ENCODE data around the gene ZNF608. TPM values are rescaled to one million over a fixed set of nuclear protein-coding genes. Genes with fewer than 3 reads are reported as not detected.

The ZNF608 gene
- total and polyA plus RNA-seq, 9 of the 15 experiments (the other 6 are each of a cell fraction or from before 2014, with no cell fraction given) = 0.38 to 1.5 (median 1.00) TPM

GRCh38 chr5:124729720-124730359 is 16.6 kb downstream of the ZNF608 start:
- CTCF ChIA-PET (ENCODE audit: low intra/inter-chr PET ratio) = no interaction called here
- DNase-seq (ENCODE audit: extremely low read depth in 1 of 4, low spot score in 3 of 4) = no peak
- H3K27ac ChIP-seq (ENCODE audit: extremely low read depth, low read depth, low read length) = no peak overlapping the region
- H3K36me3 ChIP-seq (ENCODE audit: control insufficient read depth, insufficient read depth, low read length) = no peaks in the 10 kb centered on the region
- no peak overlapping the region for H2AFZ ChIP-seq (ENCODE audit: low read depth, low read length)
- intact Hi-C loops (cut with micrococcal nuclease) (no loop called here), in situ Hi-C loops (cut with MboI) (no loop called here)
- no peaks in the 10 kb centered on the region for H3K9me3 ChIP-seq (replicated peaks; ENCODE audit: control insufficient read depth, insufficient read depth, low read depth, low read length)
- peaks cover 0 to 6% of the 10 kb centered on the region in 2 experiments; a peak in 1 of 5 replicates for H3K4me1 ChIP-seq (replicated peaks in 1 of 2; ENCODE audit: control insufficient read depth in 2 of 2, insufficient read depth in 2 of 2, low read length in 2 of 2)
- H4K20me1 ChIP-seq (replicated peaks; ENCODE audit: control insufficient read depth, insufficient read depth, low read length) = no peaks in the 10 kb centered on the region; the same call in 1 of the 2 replicates
- H3K79me2 ChIP-seq (ENCODE audit: control insufficient read depth, insufficient read depth, low read length) = no peaks in the 10 kb centered on the region
- FAIRE-seq = no peak
- POLR2A ChIA-PET = interaction anchor here (0.6 kb wide), 1 partner anchor 12 kb away, joined by 3 read pairs; no protein-coding TSS in a partner anchor
- no TSS peak for BruUV-seq (replicated peaks)
- 0 out of 4 replicates have a peak, but pooled peaks of 1 of the 2 experiments have one; percentile 20 for TF ChIP-seq KDM1A (IDR thresholded peaks at IDR 0.05)
- TF ChIP-seq ZNF324 (CRISPR knock-in tag; IDR thresholded peaks at IDR 0.05) = no peak
- no peak overlapping the region for H3K9ac ChIP-seq (ENCODE audit: insufficient read depth in 1 of 2, low read depth in 2 of 2, low read length in 2 of 2)
- H3K9me1 ChIP-seq (ENCODE audit: control insufficient read depth, insufficient read depth, low read length) = no peaks in the 10 kb centered on the region
- peaks cover 8 to 17% of the 10 kb centered on the region in 2 experiments; a peak in 4 of 5 replicates for H3K27me3 ChIP-seq (ENCODE audit: control insufficient read depth in 2 of 2, insufficient read depth in 2 of 2, low read length in 2 of 2)
- no peak overlapping the region for H3K4me2 ChIP-seq (ENCODE audit: insufficient read depth, low read length)
- ATAC-seq = no peak
- WGBS (ENCODE audit: insufficient coverage, low coverage, missing lambda C conversion rate) = 7% methylated on average over 1 of the region's 1 CpG
- no peak overlapping the region for H3K4me3 ChIP-seq

- Histone ChIP-seq H3K4me1 (replicated peaks in 1 of 2; ENCODE audit: control insufficient read depth in 2 of 2, insufficient read depth in 2 of 2, low read length in 2 of 2) (peaks cover 0 to 6% of the 10 kb centered on the region in 2 experiments; a peak in 1 of 5 replicates), H4K20me1 (replicated peaks; ENCODE audit: control insufficient read depth, insufficient read depth, low read length) (no peaks in the 10 kb centered on the region; the same call in 1 of the 2 replicates), H3K9me1 (ENCODE audit: control insufficient read depth, insufficient read depth, low read length) (no peaks in the 10 kb centered on the region), H3K4me2 (ENCODE audit: insufficient read depth, low read length) (no peak overlapping the region), H3K79me2 (ENCODE audit: control insufficient read depth, insufficient read depth, low read length) (no peaks in the 10 kb centered on the region), H2AFZ (ENCODE audit: low read depth, low read length) (no peak overlapping the region), H3K27me3 (ENCODE audit: control insufficient read depth in 2 of 2, insufficient read depth in 2 of 2, low read length in 2 of 2) (peaks cover 8 to 10% of the 10 kb centered on the region in 2 experiments; a peak in 4 of 5 replicates), H3K36me3 (ENCODE audit: control insufficient read depth, insufficient read depth, low read length) (no peaks in the 10 kb centered on the region), H3K9me3 (replicated peaks; ENCODE audit: control insufficient read depth, insufficient read depth, low read depth, low read length) (no peaks in the 10 kb centered on the region), H3K27ac (ENCODE audit: extremely low read depth, low read depth, low read length) (no peak overlapping the region), H3K9ac (ENCODE audit: insufficient read depth in 1 of 2, low read depth in 2 of 2, low read length in 2 of 2) (no peak overlapping the region), H3K4me3 (no peak overlapping the region)
- 6% methylated on average over 5 of the region's 5 CpGs for WGBS (ENCODE audit: insufficient coverage, low coverage, missing lambda C conversion rate)
- intact Hi-C loops (cut with micrococcal nuclease) = no loop called here
- CTCF ChIA-PET (ENCODE audit: low intra/inter-chr PET ratio) = no interaction called here
- FAIRE-seq (no peak), ATAC-seq (no peak), DNase-seq (ENCODE audit: extremely low read depth in 1 of 4, low spot score in 3 of 4) (no peak)
- no TSS peak for BruUV-seq (replicated peaks)
- POLR2A ChIA-PET = no interaction called here
- no peak for TF ChIP-seq ARID1B (IDR thresholded peaks at IDR 0.05)
- in situ Hi-C loops (cut with MboI) = no loop called here
Measured at GRCh38 chr5:124728968-124729332, 17.5 kb downstream of the ZNF608 start.
